CD4-positive, alpha-beta T cell treated with Interleukin-6 for 4 hours (primary cell): ENCODE data around the gene CRYM.
A peak's percentile ranks its signal among the peaks of the same experiment; 100 is the strongest.
"Not testable (repeated sequence)": the region's sequence is repeated elsewhere in the genome, so short reads cannot be mapped to it uniquely, and the experiment has no call there.

Experiments
- DNase-seq: peaks from one replicate; pipeline ENCODE4 v3.0.0-alpha.2; 2020; ENCODE audit warnings: mixed read lengths

Gene CRYM

DNA sequence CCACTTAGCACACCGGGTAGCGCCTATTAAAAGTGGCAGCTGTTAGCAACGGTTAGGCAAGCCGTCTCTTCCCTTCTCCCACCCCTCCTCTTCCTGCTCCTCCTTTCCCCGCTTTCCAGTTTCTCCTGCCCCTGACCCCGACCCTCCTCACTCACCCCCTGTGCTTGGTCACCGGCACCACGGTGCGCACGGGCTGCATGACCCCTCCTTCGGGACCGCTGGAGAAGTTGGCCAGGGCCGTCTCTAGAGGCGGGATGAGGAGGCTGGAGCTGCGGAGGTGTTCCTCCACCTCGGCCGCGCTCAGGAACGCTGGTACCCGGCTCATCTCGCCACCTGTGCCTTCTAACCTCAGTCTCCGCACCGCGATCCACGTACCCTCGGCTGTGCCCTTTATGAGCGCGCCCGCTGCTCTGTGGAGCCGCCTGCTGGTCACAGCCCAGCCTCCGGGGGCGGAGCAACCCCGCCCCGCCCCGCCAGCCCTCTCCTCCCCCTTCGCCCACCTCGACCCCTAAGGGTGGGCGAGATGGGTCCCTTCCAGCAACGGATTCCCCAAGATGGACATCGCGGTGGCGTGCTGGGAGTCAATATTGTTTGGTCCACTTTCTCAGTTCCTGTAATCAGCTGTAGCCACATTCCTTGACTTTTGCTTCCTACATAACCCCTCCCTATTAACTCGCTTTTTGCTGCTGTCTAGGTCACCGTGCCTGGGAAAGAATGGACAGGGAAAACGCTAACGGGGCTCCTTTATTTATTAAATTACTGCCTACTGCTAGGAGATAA, at the start of gene CRYM:
Gene CRYM (minus strand): TSS at position 364 of the 780 bp plus-strand sequence. CDS start 39 bp downstream, at position 325.
- peak; percentile 23 for DNase-seq

DNA sequence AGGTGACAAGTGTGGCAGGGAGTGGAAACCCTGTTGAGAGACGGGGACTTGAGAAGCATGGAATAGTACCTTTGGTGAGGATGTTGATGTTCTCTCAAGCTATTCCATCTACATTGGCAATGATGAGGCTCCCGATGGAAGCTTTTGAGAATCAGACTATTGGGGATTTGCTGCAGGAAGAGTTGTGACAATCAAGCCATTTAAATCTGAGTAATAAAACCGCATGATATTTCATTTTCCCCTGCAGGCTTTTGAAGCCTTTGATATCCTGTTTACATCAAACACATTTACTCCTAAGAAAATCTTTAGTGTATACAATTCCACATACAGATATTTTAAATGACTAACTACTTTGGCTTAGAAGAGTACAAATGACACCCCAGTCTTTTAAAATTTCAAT, 49.0 kb upstream of the CRYM start:
- no peak for DNase-seq

GRCh38 chr16:21326459-21326858, 48.4 kb upstream of the CRYM start:
- no peak for DNase-seq

- DNase-seq = no peak
Observed at GRCh38 chr16:21324267-21324666, 46.2 kb upstream of the CRYM start.

- DNase-seq = not testable (repeated sequence)
Observed at GRCh38 chr16:21322251-21322650, 44.2 kb upstream of the CRYM start.

- no peak for DNase-seq
Observed at GRCh38 chr16:21321736-21322135, 43.6 kb upstream of the CRYM start.

DNA sequence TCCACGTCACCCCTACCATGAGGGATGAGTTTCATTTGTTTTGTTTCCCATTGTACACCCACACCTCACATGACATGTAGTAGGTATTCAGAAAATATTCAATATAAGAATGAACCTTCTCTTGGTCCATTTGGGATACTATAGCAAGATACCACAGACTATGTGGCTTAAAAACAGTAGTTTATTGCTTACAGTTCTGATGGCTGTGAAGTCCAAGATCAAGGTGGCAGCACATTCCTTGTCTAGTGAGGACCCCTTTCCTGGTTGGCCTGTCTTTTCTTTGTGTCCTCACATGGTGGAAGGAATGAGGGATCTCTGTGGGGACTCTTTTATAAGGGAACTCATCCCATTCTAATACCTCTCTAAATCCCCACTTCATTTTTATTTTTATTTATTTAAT, 36.2 kb upstream of the CRYM start:
- DNase-seq = no peak

- DNase-seq = not testable (repeated sequence)
Observed at GRCh38 chr16:21312863-21313372, 34.8 kb upstream of the CRYM start.

DNA sequence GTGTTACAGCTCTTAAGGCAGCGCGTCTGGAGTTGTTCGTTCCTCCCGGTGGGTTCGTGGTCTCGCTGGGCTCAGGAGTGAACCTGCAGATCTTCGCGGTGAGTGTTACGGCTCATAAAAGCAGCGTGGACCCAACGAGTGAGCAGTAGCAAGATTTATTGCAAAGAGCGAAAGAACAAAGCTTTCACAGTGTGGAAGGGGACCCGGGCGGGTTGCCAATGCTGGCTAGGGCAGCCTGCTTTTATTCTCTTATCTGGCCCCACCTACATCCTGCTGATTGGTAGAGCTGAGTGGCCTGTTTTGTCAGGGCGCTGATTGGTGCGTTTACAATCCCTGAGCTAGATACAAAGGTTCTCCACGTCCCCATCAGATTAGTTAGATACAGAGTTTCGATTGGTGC, 34.0 kb upstream of the CRYM start:
- not testable (repeated sequence) for DNase-seq

DNA sequence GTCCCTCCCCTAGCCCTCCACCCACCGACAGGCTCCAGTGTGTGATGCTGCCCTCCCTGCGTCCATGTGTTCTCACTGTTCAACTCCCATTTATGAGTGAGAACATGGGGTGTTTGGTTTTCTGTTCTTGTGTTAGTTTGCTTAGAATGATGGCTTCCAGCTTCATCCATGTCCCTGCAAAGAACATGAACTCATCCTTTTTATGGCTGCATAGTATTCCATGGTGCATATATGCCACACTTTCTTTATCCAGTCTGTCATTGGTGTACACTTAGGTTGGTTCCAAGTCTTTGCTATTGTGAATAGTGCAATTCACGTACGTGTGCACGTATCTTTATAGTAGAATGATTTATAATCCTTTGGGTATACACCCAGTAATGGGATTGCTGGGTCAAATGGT, 28.6 kb upstream of the CRYM start:
- DNase-seq = not testable (repeated sequence)

DNA sequence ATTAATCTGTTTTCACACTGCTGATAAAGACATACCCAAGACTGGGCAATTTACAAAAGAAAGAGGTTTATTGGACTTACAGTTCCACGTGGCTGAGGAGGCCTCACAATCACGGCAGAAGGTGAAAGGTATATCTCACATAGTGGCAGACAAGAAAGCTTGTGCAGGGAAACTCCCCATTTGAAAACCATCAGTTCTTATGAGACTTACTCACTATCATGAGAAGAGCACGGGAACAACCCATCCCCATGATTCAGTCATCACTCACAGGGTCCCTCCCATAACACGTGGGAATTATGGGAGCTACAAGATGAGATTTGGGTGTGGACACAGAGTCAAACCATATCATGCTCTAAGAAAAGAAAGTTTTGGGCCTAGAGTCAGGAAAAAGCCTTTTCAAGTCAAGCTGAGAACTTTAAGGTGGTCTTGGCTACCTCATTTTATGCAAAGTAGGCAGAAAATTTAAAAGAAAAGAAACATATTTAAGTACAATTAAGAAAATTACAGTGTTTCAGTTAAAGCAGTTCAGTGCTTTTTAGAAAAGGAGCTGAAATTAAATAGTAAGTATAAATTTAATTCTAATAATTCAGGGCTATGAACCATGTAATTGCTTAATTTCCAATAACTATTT, 24.9 kb upstream of the CRYM start:
- DNase-seq = no peak

- no peak for DNase-seq
Observed at GRCh38 chr16:21302454-21302853, 24.4 kb upstream of the CRYM start.

DNA sequence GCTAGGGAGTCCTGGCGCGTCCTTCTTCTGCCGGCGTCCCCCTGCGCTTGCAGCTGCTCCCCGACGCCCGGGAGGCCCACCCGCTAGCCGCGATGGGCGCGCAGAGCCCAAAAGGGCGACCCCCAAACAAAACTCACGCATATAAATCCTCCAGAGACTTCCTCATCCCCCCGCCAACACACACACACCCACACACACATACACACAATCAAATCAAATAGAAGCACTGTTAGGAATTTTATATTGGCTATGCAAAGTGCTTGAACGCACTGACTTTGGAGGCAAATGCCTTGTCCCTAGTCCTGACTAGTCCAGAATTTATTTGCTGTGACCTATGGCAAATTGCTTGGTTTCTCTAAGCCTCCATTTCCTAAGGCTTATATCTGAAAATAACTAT, 23.8 kb upstream of the CRYM start:
- DNase-seq = no peak

DNA sequence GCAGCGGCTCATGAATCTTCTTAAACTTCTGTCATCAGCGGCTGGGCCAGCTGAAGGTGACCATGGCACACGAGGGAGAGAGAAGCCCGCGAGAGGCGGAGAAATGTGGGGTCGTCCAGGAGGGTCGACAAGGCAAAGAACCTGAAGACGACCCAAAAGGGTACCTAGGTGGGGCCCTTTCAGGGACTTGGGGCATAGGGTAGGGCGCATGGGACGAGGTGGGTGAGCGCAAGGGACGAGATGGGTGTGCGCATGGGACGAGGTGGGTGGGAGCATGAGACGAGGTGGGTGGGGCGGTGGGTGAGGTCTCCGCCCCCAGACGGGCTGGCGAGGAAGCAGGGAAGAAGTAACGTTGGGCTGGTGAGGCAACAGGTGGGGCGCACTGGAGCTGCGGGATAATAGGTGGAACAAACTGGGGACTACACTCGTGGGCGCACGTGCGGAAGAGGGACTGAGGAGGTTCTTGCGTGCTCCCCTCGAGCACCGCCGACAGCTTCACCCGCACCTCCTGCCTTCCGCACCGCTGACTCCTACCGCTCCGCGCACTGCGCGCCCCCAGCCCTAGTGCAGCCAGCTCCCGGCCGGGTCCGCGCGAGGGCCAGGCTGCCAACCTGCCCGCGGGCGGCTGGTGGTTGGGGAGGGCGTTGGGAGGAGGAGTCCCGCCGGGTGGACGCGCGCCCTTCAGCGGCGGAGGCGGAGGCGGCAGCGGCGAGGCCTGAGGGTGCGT, 23.2 kb upstream of the CRYM start:
- peak; percentile 52 for DNase-seq

DNA sequence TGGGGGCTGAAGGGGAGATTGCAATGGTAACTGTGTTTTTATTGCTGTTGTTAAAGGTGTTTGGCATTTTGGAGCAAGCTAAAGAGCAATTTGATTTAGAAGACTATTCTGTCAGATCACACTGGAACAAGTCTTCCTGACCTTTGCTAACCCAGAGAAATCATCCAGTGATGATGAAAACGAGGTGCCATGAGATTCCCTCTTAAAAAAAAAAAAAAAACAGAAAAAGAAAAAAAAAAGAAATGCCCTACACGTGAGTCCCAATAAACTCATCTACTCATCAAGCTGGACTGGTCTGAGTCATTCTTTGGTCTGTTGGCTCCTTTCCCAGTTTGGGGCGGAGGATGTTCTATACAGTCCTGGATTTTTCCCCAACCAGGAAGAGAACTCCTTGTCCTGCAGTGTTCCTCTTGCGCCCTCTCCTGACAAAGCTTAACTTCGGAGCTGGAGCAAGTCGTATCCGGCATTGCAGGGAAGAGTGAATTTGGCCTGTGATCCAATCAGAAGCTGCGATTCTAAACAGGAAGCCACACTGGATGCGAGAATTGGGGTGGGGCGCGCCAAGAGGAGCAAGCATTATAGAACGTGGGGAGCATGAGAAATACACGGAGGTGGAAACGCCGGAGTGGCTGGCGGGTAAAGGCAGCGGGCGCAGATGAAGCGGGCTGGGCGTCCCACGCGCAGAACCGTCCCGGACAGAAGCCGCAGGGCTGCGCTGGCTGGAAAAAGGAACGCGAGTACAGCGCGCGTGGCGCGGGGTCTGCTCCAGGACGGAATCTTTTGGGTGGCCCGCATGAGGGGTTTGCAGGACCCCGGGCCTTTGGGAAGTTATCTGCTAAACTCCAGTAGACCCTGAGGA, 22.4 kb upstream of the CRYM start:
- peak; percentile 49 for DNase-seq

DNA sequence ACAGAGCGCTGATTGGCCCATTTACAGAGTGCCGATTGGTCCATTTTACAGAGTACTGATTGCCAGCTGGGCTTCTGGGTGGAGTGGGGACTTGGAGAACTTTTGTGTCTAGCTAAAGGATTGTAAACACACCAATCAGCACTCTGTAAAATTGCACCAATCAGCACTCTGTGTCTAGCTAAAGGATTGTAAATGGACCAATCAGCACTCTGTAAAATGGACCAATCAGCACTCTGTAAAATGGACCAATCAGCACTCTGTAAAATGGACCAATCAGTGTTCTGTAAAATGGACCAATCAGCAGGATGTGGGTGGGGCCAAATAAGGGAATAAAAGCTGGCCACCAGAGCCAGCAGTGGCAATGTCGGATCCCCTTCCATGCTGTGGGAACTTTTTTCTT, 11.7 kb upstream of the CRYM start:
- DNase-seq = not testable (repeated sequence)

GRCh38 chr16:21285314-21285713, 7.2 kb upstream of the CRYM start:
- DNase-seq = no peak

- no peak for DNase-seq
Observed at GRCh38 chr16:21284414-21284813, 6.3 kb upstream of the CRYM start.

- no peak for DNase-seq
Observed at GRCh38 chr16:21283521-21284289, 5.6 kb upstream of the CRYM start.

- DNase-seq = no peak
Observed at GRCh38 chr16:21281698-21282389, 3.8 kb upstream of the CRYM start.

DNA sequence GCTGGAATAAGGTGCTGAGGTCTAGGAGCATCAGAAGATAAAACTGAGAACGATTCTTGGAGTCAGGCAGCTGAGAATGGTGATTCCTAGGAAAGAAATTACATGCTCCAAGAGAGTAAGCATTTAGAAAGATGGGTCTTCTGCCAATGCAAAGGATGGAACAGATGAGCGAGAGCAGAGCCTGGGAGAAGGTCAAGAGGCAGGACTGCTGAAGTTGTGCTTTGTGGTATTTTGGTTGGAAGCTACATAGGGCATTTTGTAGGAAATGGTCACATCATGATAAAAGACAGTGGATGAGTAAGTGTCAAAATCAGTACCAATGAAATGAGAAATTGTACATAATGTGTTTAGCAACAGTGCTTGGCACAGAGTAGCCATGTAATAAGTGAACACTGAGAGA, 1.4 kb upstream of the CRYM start:
- no peak for DNase-seq
